ENCODE results near the gene CHODL. TPM values are rescaled to one million over a fixed set of nuclear protein-coding genes. Genes with fewer than 3 reads are reported as not detected.

Gene CHODL
- total and polyA plus RNA-seq, 2 experiments from 2014 or later, result 0.36 to 1.5 TPM

- Histone ChIP-seq H3K4me1 (ENCODE audit: low read depth) (no peaks in the 10 kb centered on the region), H3K27ac (no peak overlapping the region), H3K4me3 (no peak overlapping the region), H3K9me3 (ENCODE audit: low read depth) (no peaks in the 10 kb centered on the region), H3K27me3 (peaks cover 24% of the 10 kb centered on the region), H3K36me3 (no peaks in the 10 kb centered on the region)
- DNase-seq (ENCODE audit: low read depth in 1 of 2, low spot score in 1 of 2), result no peak
- TF ChIP-seq, protein P1, sequence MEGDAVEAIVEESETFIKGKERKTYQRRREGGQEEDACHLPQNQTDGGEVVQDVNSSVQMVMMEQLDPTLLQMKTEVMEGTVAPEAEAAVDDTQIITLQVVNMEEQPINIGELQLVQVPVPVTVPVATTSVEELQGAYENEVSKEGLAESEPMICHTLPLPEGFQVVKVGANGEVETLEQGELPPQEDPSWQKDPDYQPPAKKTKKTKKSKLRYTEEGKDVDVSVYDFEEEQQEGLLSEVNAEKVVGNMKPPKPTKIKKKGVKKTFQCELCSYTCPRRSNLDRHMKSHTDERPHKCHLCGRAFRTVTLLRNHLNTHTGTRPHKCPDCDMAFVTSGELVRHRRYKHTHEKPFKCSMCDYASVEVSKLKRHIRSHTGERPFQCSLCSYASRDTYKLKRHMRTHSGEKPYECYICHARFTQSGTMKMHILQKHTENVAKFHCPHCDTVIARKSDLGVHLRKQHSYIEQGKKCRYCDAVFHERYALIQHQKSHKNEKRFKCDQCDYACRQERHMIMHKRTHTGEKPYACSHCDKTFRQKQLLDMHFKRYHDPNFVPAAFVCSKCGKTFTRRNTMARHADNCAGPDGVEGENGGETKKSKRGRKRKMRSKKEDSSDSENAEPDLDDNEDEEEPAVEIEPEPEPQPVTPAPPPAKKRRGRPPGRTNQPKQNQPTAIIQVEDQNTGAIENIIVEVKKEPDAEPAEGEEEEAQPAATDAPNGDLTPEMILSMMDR (IDR thresholded peaks at IDR 0.05; ENCODE audit: low read depth, low read length), result no peak
Measured at GRCh38 chr21:18251065-18251464, 6.4 kb downstream of the CHODL start.

DNA sequence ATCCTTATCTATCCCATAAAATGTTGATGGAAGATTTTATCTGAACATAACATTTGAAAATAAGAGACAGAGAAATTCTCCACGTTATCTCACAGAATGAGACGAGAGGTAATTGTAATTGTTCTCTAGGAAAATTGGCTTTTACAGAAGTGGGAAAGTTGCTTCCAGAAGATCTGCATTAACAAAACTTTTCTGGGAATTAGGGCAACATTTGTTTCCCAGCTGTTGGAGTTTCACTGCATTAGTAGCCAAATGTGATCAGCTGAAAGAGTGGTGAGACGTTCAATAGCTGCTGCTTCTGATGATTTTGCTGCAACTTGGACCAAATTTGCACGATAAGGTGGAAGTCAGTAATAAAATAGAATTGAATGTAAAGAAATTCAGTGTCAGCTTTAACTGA lies 7.6 kb downstream of the CHODL start:
- TF ChIP-seq, protein P1 (IDR thresholded peaks at IDR 0.05; ENCODE audit: low read depth, low read length), result no peak
- Histone ChIP-seq H3K27ac (no peak overlapping the region), H3K36me3 (no peaks in the 10 kb centered on the region), H3K4me3 (no peak overlapping the region), H3K27me3 (peaks cover 12% of the 10 kb centered on the region), H3K9me3 (ENCODE audit: low read depth) (no peaks in the 10 kb centered on the region), H3K4me1 (ENCODE audit: low read depth) (no peaks in the 10 kb centered on the region)
- no peak for DNase-seq (ENCODE audit: low read depth in 1 of 2, low spot score in 1 of 2)

GRCh38 chr21:18252680-18253079 lies 8.0 kb downstream of the CHODL start:
- no peak for DNase-seq (ENCODE audit: low read depth in 1 of 2, low spot score in 1 of 2)
- Histone ChIP-seq H3K4me1 (ENCODE audit: low read depth) (no peaks in the 10 kb centered on the region), H3K4me3 (no peak overlapping the region), H3K36me3 (no peaks in the 10 kb centered on the region), H3K27ac (no peak overlapping the region), H3K27me3 (peaks cover 7% of the 10 kb centered on the region), H3K9me3 (ENCODE audit: low read depth) (no peaks in the 10 kb centered on the region)
- TF ChIP-seq, protein P1 (IDR thresholded peaks at IDR 0.05; ENCODE audit: low read depth, low read length), result no peak

GRCh38 chr21:18253221-18253620 lies 8.6 kb downstream of the CHODL start:
- H3K27me3 ChIP-seq, result peaks cover 2% of the 10 kb centered on the region
- H3K4me1 ChIP-seq (ENCODE audit: low read depth), result no peaks in the 10 kb centered on the region
- H3K36me3 ChIP-seq, result no peaks in the 10 kb centered on the region
- H3K27ac ChIP-seq, result no peak overlapping the region
- no peaks in the 10 kb centered on the region for H3K9me3 ChIP-seq (ENCODE audit: low read depth)
- TF ChIP-seq, protein P1 (IDR thresholded peaks at IDR 0.05; ENCODE audit: low read depth, low read length), result no peak
- H3K4me3 ChIP-seq, result no peak overlapping the region
- no peak for DNase-seq (ENCODE audit: low read depth in 1 of 2, low spot score in 1 of 2)

DNA sequence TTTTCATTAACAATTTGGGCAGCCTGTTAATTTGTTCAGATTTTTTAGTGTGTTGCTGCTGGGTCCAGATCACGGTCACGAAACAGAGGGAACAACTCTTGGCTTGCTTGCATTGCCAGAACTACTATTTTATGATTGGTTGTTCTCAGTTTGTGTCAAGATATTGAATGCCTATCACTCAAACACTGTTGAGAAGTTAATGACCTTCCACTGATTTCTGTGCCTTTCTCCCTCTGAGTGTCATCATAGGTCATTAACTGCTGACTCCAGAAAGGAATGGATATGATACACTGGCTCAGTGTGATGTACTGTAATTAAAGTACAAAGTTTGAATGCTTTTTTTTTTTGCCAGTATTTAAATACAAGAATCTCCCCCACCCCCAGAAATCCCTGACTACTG lies 9.2 kb downstream of the CHODL start:
- TF ChIP-seq, protein P1 (IDR thresholded peaks at IDR 0.05; ENCODE audit: low read depth, low read length), result no peak
- DNase-seq (ENCODE audit: low read depth in 1 of 2, low spot score in 1 of 2), result no peak
- H3K9me3 ChIP-seq (ENCODE audit: low read depth), result no peaks in the 10 kb centered on the region
- no peaks in the 10 kb centered on the region for H3K27me3 ChIP-seq
- no peaks in the 10 kb centered on the region for H3K36me3 ChIP-seq
- no peak overlapping the region for H3K4me3 ChIP-seq
- no peaks in the 10 kb centered on the region for H3K4me1 ChIP-seq (ENCODE audit: low read depth)
- no peak overlapping the region for H3K27ac ChIP-seq

DNA sequence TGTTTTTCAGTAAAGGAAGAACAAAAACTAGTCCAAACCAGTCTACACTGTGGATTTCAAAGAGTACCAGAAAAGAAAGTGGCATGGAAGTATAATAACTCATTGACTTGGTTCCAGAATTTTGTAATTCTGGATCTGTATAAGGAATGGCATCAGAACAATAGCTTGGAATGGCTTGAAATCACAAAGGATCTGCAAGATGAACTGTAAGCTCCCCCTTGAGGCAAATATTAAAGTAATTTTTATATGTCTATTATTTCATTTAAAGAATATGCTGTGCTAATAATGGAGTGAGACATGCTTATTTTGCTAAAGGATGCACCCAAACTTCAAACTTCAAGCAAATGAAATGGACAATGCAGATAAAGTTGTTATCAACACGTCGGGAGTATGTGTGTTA lies 21.3 kb downstream of the CHODL start:
- H3K4me1 ChIP-seq (ENCODE audit: low read depth), result no peaks in the 10 kb centered on the region
- H3K27me3 ChIP-seq, result no peaks in the 10 kb centered on the region
- no peaks in the 10 kb centered on the region for H3K9me3 ChIP-seq (ENCODE audit: low read depth)
- H3K4me3 ChIP-seq, result no peak overlapping the region
- H3K27ac ChIP-seq, result no peak overlapping the region
- H3K36me3 ChIP-seq, result no peaks in the 10 kb centered on the region
- no peak for DNase-seq (ENCODE audit: low read depth in 1 of 2, low spot score in 1 of 2)
- TF ChIP-seq, protein P1 (IDR thresholded peaks at IDR 0.05; ENCODE audit: low read depth, low read length), result no peak

Data from cardiac muscle cell (in vitro differentiated cells and primary cell).